A549 (cell line): ENCODE measurements around the gene TMEM123.

Source experiments
- CEBPB ChIP-seq, 2 experiments: fragments of >200 bp in 1 of 2; sonication (Bioruptor Twin) in 1 of 2; formaldehyde crosslinking in 1 of 2; IDR thresholded peaks; 2 replicates each; pipeline ENCODE4 v1.6.1; 2012 to 2016
- ESRRA ChIP-seq: fragments of 150-350 bp; IDR thresholded peaks from 2 replicates; pipeline ENCODE4 v1.6.1; 2014; ENCODE audit warnings: mild to moderate bottlenecking, low read length, borderline replicate concordance
- POLR2A ChIP-seq: IDR thresholded peaks from 2 replicates; pipeline ENCODE4 v1.6.1; 2012; ENCODE audit warnings: mild to moderate bottlenecking, low read length
- ZSCAN20 ChIP-seq: fragments of 250-450 bp; sonication (Bioruptor Pico); IDR thresholded peaks from 2 replicates; pipeline ENCODE4 v1.8.0; 2022; ENCODE audit warnings: mild to moderate bottlenecking, moderate library complexity
- TF ChIP-seq, protein P1 (sequence below): IDR thresholded peaks from 2 replicates; pipeline ENCODE4 v1.6.1; 2012; ENCODE audit warnings: low read depth, borderline replicate concordance

DNA sequence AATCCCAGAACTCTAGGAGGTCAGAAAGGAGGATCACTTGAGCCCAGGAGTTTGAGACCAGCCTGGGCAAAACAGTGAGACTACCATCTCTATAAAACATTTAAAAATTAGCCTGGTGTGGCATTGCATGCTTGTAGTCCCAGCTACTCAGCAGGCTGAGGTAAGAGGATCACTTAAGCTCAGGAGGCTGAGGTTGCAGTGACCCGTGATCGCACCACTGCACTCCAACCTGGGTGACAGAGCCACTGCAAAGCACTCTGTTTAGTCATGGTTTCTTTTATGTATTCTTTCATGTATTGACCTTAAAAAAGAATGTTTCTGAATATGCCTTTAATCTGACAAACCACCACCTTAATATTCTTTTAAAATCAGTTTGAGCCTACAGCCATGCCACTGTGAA, 53.4 kb downstream of the TMEM123 start:
- no peak for TF ChIP-seq ESRRA
- TF ChIP-seq CEBPB (IDR thresholded peaks at IDR 0.05), result no peak
- TF ChIP-seq, protein P1, sequence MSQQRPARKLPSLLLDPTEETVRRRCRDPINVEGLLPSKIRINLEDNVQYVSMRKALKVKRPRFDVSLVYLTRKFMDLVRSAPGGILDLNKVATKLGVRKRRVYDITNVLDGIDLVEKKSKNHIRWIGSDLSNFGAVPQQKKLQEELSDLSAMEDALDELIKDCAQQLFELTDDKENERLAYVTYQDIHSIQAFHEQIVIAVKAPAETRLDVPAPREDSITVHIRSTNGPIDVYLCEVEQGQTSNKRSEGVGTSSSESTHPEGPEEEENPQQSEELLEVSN, result no peak
- TF ChIP-seq POLR2A, result no peak
- TF ChIP-seq ZSCAN20 (CRISPR knock-in tag), result no peak
